WERI-Rb-1 (cell line): ENCODE measurements around the gene PTPRT.

Source experiments
- DNase-seq: peaks from one replicate; pipeline ENCODE4 v3.0.0-alpha.2; 2020
- H3K27ac ChIP-seq: fragments of 250-450 bp; sonication (Bioruptor Pico); 2 replicates; pipeline ENCODE4 v1.5.1; 2020; ENCODE audit warnings: mild to moderate bottlenecking, moderate library complexity
- H3K27me3 ChIP-seq: fragments of 250-450 bp; sonication (Bioruptor Pico); 2 replicates; pipeline ENCODE4 v1.5.1; 2021; ENCODE audit warnings: mild to moderate bottlenecking, low read depth, moderate library complexity; ENCODE audit not compliant: insufficient read depth, severe bottlenecking
- H3K36me3 ChIP-seq: fragments of 250-450 bp; sonication (Bioruptor Pico); 2 replicates; pipeline ENCODE4 v1.5.1; 2020; ENCODE audit warnings: mild to moderate bottlenecking, moderate library complexity
- H3K4me3 ChIP-seq: 2 replicates; pipeline ENCODE4 v1.5.1; 2011; ENCODE audit warnings: low read depth, mild to moderate bottlenecking, control low read depth, low read length
- H3K9me3 ChIP-seq: fragments of 250-450 bp; sonication (Bioruptor Pico); 2 replicates; pipeline ENCODE4 v1.5.1; 2021; ENCODE audit warnings: mild to moderate bottlenecking, moderate library complexity; ENCODE audit not compliant: severe bottlenecking
- CTCF ChIP-seq: IDR thresholded peaks from 2 replicates; pipeline ENCODE4 v1.5.1; 2011; ENCODE audit warnings: low read depth, mild to moderate bottlenecking, control low read depth, inconsistent platforms, low read length

PTPRT gene

GRCh38 chr20:42043921-42044320, 1145.8 kb downstream of the PTPRT start:
- TF ChIP-seq CTCF, result no peak
- DNase-seq, result no peak

GRCh38 chr20:42041000-42041565, 1148.6 kb downstream of the PTPRT start:
- peak; percentile 36 for TF ChIP-seq CTCF
- no peak for DNase-seq
- H3K9me3 ChIP-seq, result no peaks in the 10 kb centered on the region
- H3K4me3 ChIP-seq, result no peak overlapping the region
- H3K36me3 ChIP-seq, result no peaks in the 10 kb centered on the region
- no peak overlapping the region for H3K27ac ChIP-seq
- no peaks in the 10 kb centered on the region for H3K27me3 ChIP-seq

More at GRCh38 chr20:42043921-42044320, 1145.8 kb downstream of the PTPRT start:
- H3K4me3 ChIP-seq, result no peak overlapping the region
- H3K36me3 ChIP-seq, result no peaks in the 10 kb centered on the region
- no peaks in the 10 kb centered on the region for H3K9me3 ChIP-seq
- no peaks in the 10 kb centered on the region for H3K27me3 ChIP-seq
- H3K27ac ChIP-seq, result no peak overlapping the region

GRCh38 chr20:42027746-42028268, 1161.9 kb downstream of the PTPRT start:
- Histone ChIP-seq H3K27me3 (no peaks in the 10 kb centered on the region), H3K4me3 (no peak overlapping the region), H3K36me3 (no peaks in the 10 kb centered on the region), H3K9me3 (no peaks in the 10 kb centered on the region), H3K27ac (no peak overlapping the region)
- 0 out of 2 replicates have a peak, but pooled peaks have one; percentile 15 for TF ChIP-seq CTCF
- peak; percentile 16 for DNase-seq

GRCh38 chr20:42026599-42026998, 1163.1 kb downstream of the PTPRT start:
- DNase-seq, result no peak
- H3K27ac ChIP-seq, result no peak overlapping the region
- no peak for TF ChIP-seq CTCF
- H3K4me3 ChIP-seq, result no peak overlapping the region
- no peaks in the 10 kb centered on the region for H3K36me3 ChIP-seq
- H3K27me3 ChIP-seq, result no peaks in the 10 kb centered on the region
- no peaks in the 10 kb centered on the region for H3K9me3 ChIP-seq

GRCh38 chr20:42024653-42025052, 1165.1 kb downstream of the PTPRT start:
- Histone ChIP-seq H3K36me3 (no peaks in the 10 kb centered on the region), H3K9me3 (no peaks in the 10 kb centered on the region), H3K4me3 (no peak overlapping the region), H3K27me3 (no peaks in the 10 kb centered on the region), H3K27ac (no peak overlapping the region)
- DNase-seq, result no peak
- no peak for TF ChIP-seq CTCF
